DOHH2 (cell line): Measurements from ENCODE around the gene GLIPR2.

Experiments used
- EZH2phosphoT487 ChIP-seq: fragments of 200-600 bp; sonication (generic); IDR thresholded peaks from 2 replicates; pipeline ENCODE4 v1.6.1; 2017; ENCODE audit warnings: borderline replicate concordance, mild to moderate bottlenecking, antibody characterized with exemption, low read length, moderate library complexity, mixed read lengths
- TF ChIP-seq, protein P1 (sequence below): fragments of 200-600 bp; sonication (generic); IDR thresholded peaks from one replicate; pipeline ENCODE4 v1.5.1; 2014; ENCODE audit warnings: antibody characterized with exemption, mild to moderate bottlenecking, low read depth, low read length; ENCODE audit not compliant: poor library complexity, severe bottlenecking

DNA sequence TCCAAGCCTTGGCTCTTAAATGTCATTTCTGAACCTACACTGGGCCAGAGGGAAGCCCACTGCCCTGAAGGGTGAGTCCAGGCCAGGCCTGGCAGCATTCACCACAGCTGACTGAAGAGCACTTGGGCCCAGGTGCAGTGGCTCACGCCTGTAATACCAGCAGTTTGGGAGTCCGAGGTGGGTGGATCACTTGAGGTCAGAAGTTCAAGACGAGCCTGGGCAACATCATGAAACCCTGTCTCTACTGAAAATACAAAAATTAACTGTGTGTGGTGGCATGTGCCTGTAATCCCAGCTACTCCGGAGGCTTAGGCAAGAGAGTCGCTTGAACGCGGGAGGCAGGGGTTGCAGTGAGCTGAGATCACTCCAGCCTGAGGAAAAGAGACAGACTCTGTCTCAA is 37.7 kb downstream of the GLIPR2 start:
- TF ChIP-seq, protein P1, sequence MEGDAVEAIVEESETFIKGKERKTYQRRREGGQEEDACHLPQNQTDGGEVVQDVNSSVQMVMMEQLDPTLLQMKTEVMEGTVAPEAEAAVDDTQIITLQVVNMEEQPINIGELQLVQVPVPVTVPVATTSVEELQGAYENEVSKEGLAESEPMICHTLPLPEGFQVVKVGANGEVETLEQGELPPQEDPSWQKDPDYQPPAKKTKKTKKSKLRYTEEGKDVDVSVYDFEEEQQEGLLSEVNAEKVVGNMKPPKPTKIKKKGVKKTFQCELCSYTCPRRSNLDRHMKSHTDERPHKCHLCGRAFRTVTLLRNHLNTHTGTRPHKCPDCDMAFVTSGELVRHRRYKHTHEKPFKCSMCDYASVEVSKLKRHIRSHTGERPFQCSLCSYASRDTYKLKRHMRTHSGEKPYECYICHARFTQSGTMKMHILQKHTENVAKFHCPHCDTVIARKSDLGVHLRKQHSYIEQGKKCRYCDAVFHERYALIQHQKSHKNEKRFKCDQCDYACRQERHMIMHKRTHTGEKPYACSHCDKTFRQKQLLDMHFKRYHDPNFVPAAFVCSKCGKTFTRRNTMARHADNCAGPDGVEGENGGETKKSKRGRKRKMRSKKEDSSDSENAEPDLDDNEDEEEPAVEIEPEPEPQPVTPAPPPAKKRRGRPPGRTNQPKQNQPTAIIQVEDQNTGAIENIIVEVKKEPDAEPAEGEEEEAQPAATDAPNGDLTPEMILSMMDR, result no peak
- TF ChIP-seq EZH2phosphoT487, result no peak
